Measurements from ENCODE around the gene MCTP1. TPM values are rescaled to one million over a fixed set of nuclear protein-coding genes. Genes with fewer than 3 reads are reported as not detected.

Gene MCTP1
- total RNA-seq, 2 donors from 2014 or later: 22.1 to 256 TPM

DNA sequence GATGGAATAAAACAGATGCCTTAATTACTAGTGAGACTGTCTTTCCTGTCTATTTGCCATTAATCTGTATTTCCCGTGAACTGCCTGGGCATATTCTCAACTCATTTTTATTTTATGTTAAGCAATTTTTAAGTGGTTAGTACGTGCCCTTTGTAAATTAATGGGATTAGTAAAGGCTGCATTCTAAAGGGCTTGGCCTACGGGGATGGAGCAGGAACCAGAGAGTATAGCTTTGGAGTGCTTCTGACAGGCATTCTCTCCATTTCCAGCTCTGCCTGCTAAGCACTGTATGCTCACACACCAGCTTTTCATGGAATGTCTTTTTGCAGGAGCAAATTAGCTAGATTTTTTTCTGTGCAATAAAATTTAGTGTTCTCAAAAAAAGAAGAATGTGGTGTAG is 241.2 kb downstream of the MCTP1 start:
- no peak for DNase-seq (ENCODE audit: low spot score)
- TF ChIP-seq, protein P1, sequence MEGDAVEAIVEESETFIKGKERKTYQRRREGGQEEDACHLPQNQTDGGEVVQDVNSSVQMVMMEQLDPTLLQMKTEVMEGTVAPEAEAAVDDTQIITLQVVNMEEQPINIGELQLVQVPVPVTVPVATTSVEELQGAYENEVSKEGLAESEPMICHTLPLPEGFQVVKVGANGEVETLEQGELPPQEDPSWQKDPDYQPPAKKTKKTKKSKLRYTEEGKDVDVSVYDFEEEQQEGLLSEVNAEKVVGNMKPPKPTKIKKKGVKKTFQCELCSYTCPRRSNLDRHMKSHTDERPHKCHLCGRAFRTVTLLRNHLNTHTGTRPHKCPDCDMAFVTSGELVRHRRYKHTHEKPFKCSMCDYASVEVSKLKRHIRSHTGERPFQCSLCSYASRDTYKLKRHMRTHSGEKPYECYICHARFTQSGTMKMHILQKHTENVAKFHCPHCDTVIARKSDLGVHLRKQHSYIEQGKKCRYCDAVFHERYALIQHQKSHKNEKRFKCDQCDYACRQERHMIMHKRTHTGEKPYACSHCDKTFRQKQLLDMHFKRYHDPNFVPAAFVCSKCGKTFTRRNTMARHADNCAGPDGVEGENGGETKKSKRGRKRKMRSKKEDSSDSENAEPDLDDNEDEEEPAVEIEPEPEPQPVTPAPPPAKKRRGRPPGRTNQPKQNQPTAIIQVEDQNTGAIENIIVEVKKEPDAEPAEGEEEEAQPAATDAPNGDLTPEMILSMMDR (IDR thresholded peaks at IDR 0.05): no peak
- H3K27ac ChIP-seq: no peak overlapping the region
- H3K27me3 ChIP-seq (replicated peaks; ENCODE audit: insufficient read depth): no peaks in the 10 kb centered on the region
- no peaks in the 10 kb centered on the region for H3K36me3 ChIP-seq
- no peaks in the 10 kb centered on the region for H3K9me3 ChIP-seq
- H3K4me1 ChIP-seq (ENCODE audit: control insufficient read depth in 1 of 2, low read depth in 2 of 2): peaks cover 0 to 2% of the 10 kb centered on the region in 2 donors
- no peak for ATAC-seq (ENCODE audit: insufficient number of reproducible peaks, low FRiP score, low read depth)
- H3K4me3 ChIP-seq: no peak overlapping the region

DNA sequence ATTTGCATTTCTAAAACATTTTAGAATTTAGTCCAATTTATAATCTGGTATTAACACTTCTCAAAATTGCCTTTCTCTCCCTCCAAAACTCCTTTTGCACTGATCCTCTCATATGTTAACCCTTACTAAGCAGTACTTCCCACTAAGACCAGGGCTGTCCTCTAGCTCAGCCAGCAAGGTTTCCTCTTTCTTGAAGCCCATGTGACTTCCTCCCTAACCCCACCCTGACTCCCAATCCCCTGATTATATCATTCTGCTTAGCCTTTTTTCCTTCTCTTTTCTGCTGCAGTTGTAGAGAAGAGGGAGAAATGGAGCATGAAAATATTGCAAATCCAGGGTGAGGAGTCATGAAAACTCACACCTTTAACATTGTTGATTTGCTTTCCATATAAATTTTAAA is 241.7 kb downstream of the MCTP1 start:
- no peaks in the 10 kb centered on the region for H3K36me3 ChIP-seq
- peaks cover 0 to 2% of the 10 kb centered on the region in 2 donors for H3K4me1 ChIP-seq (ENCODE audit: control insufficient read depth in 1 of 2, low read depth in 2 of 2)
- ATAC-seq (ENCODE audit: insufficient number of reproducible peaks, low FRiP score, low read depth): no peak
- H3K9me3 ChIP-seq: no peaks in the 10 kb centered on the region
- no peak overlapping the region for H3K27ac ChIP-seq
- H3K4me3 ChIP-seq: no peak overlapping the region
- TF ChIP-seq, protein P1 (IDR thresholded peaks at IDR 0.05): no peak
- no peaks in the 10 kb centered on the region for H3K27me3 ChIP-seq (replicated peaks; ENCODE audit: insufficient read depth)
- DNase-seq (ENCODE audit: low spot score): no peak

DNA sequence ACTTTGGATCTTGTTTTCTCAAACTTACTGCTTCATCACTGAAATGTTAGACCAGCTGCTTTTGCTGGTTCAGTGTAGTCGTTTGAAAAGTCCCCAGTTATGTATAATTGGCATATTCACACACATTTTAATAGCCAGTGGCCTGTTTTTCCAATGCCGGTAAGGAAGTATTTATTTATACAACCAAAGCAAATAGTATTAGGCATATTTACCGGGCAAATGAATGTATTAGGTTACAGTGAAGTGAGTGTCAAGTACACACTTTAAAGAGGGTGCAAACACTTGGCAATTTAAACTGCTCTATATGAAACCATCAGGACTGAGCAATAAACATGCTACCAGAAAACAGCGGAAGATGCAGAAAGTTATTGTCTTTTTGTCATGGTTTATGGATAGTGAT is 242.9 kb downstream of the MCTP1 start:
- DNase-seq (ENCODE audit: low spot score) (no peak), ATAC-seq (ENCODE audit: insufficient number of reproducible peaks, low FRiP score, low read depth) (no peak)
- no peaks in the 10 kb centered on the region for H3K27me3 ChIP-seq (replicated peaks; ENCODE audit: insufficient read depth)
- no peak overlapping the region for H3K27ac ChIP-seq
- H3K36me3 ChIP-seq: no peaks in the 10 kb centered on the region
- H3K9me3 ChIP-seq: no peaks in the 10 kb centered on the region
- TF ChIP-seq, protein P1 (IDR thresholded peaks at IDR 0.05): no peak
- H3K4me1 ChIP-seq (ENCODE audit: control insufficient read depth in 1 of 2, low read depth in 2 of 2): peaks cover 0 to 2% of the 10 kb centered on the region in 2 donors
- no peak overlapping the region for H3K4me3 ChIP-seq

DNA sequence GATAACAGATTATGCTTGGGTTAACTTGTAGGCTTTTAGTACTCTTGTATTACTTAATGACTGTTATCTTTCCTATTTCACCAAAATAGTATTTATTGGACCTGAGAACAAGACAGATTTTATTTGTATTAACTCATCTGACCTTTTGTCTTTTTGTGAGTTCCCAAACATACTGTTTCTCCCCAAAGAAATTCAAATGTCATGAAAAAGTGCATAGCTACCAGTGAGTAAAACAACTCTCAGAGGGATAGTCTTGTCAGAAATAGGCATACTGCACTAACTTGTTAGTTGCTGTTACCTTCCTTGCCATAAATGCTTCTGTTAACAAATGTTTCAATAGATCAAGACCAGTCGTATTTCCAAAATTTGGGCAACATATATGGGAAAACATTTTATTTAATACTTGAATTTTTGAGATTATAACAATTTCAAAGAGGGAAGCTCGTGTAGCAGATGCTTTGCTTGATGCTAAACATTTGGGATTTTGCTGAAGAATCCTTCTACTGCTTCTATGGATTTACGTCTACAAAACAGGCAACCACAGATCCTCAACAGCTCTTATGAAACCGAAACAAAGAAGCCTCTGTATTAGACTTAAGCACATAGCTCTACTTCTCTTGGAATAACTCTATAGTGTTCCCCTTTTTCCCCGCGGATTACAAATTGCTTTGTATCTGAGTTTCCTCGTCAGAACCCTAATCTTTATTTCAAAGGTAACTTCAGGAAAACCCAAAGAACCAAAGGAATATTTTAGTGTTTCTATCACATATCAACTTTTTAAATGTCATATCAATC is 248.8 kb downstream of the MCTP1 start:
- DNase-seq (ENCODE audit: low spot score): no peak
- ATAC-seq (ENCODE audit: insufficient number of reproducible peaks, low FRiP score, low read depth): no peak

DNA sequence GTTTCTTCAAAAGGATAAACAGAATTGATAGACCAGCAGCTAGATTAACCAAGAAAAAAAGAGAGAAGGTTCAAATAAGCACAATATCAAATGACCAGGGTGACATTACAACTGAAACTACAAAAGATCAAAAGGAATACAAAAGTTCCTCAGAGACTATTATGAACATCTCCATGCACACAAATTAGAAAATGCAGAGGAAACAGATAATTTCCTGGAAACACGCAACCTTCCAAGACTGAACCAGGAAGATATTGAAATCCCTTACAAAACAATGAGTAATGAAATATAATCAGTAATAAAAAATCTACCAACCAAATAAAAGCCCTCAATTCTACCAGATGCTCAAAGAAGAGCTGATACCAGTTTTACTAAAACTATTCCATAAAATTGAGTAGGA is 252.1 kb downstream of the MCTP1 start:
- no peak overlapping the region for H3K4me3 ChIP-seq
- no peak overlapping the region for H3K27ac ChIP-seq
- H3K4me1 ChIP-seq (ENCODE audit: control insufficient read depth in 1 of 2, low read depth in 2 of 2): no peaks in the 10 kb centered on the region
- ATAC-seq (ENCODE audit: insufficient number of reproducible peaks, low FRiP score, low read depth): no peak
- no peaks in the 10 kb centered on the region for H3K36me3 ChIP-seq
- H3K9me3 ChIP-seq: no peaks in the 10 kb centered on the region
- TF ChIP-seq, protein P1 (IDR thresholded peaks at IDR 0.05): no peak
- no peaks in the 10 kb centered on the region for H3K27me3 ChIP-seq (replicated peaks; ENCODE audit: insufficient read depth)
- DNase-seq (ENCODE audit: low spot score): no peak

More for the DNA sequence above, 248.8 kb downstream of the MCTP1 start:
- TF ChIP-seq, protein P1 (IDR thresholded peaks at IDR 0.05): no peak
- Histone ChIP-seq H3K27me3 (replicated peaks; ENCODE audit: insufficient read depth) (no peaks in the 10 kb centered on the region), H3K9me3 (no peaks in the 10 kb centered on the region), H3K4me1 (ENCODE audit: control insufficient read depth in 1 of 2, low read depth in 2 of 2) (no peaks in the 10 kb centered on the region), H3K36me3 (no peaks in the 10 kb centered on the region), H3K27ac (no peak overlapping the region), H3K4me3 (no peak overlapping the region)
